ENCODE results near the gene DLG5.

DLG5 gene

GRCh38 chr10:77892021-77892739 lies 34.4 kb downstream of the DLG5 start:
- DNase-seq (ENCODE audit: low read depth, low spot score) = no peak

GRCh38 chr10:77890097-77890496 lies 36.5 kb downstream of the DLG5 start:
- DNase-seq (ENCODE audit: low read depth, low spot score) = no peak

GRCh38 chr10:77889277-77889903 lies 37.2 kb downstream of the DLG5 start:
- DNase-seq (ENCODE audit: low read depth, low spot score) = no peak

- no peak for DNase-seq (ENCODE audit: low read depth, low spot score)
These were observed 38.2 kb downstream of the DLG5 start for GRCh38 chr10:77888356-77888703.

- peak; percentile 50 for DNase-seq (ENCODE audit: low read depth, low spot score)
These were observed 38.8 kb downstream of the DLG5 start for GRCh38 chr10:77887631-77888355.

GRCh38 chr10:77886795-77887355 lies 39.7 kb downstream of the DLG5 start:
- no peak for DNase-seq (ENCODE audit: low read depth, low spot score)

GRCh38 chr10:77884181-77884580 lies 42.4 kb downstream of the DLG5 start:
- DNase-seq (ENCODE audit: low read depth, low spot score) = no peak

- no peak for DNase-seq (ENCODE audit: low read depth, low spot score)
These were observed 44.9 kb downstream of the DLG5 start for GRCh38 chr10:77881636-77882035.

- no peak for DNase-seq (ENCODE audit: low read depth, low spot score)
These were observed 45.3 kb downstream of the DLG5 start for GRCh38 chr10:77881222-77881621.

GRCh38 chr10:77879710-77880109 lies 46.8 kb downstream of the DLG5 start:
- no peak for DNase-seq (ENCODE audit: low read depth, low spot score)

- DNase-seq (ENCODE audit: low read depth, low spot score) = no peak
These were observed 47.5 kb downstream of the DLG5 start for GRCh38 chr10:77879065-77879464.

- DNase-seq (ENCODE audit: low read depth, low spot score) = peak; percentile 72
These were observed 48.9 kb downstream of the DLG5 start for GRCh38 chr10:77877441-77878344.

GRCh38 chr10:77875730-77876129 lies 50.8 kb downstream of the DLG5 start:
- DNase-seq (ENCODE audit: low read depth, low spot score) = no peak

GRCh38 chr10:77874872-77875271 lies 51.7 kb downstream of the DLG5 start:
- no peak for DNase-seq (ENCODE audit: low read depth, low spot score)

GRCh38 chr10:77873536-77874380 lies 52.8 kb downstream of the DLG5 start:
- peak; percentile 88 for DNase-seq (ENCODE audit: low read depth, low spot score)

- DNase-seq (ENCODE audit: low read depth, low spot score) = peak; percentile 36
These were observed 53.5 kb downstream of the DLG5 start for GRCh38 chr10:77872947-77873535.

- DNase-seq (ENCODE audit: low read depth, low spot score) = peak; percentile 84
These were observed 54.2 kb downstream of the DLG5 start for GRCh38 chr10:77872151-77872946.

GRCh38 chr10:77869626-77870420 lies 56.7 kb downstream of the DLG5 start:
- DNase-seq (ENCODE audit: low read depth, low spot score) = no peak

All from astrocyte of the hippocampus (primary cell).